Pancreas (tissue), 10 donors: ENCODE measurements around the gene PLCB1. TPM values are rescaled to one million over a fixed set of nuclear protein-coding genes. Genes with fewer than 3 reads are reported as not detected.
"Not testable (repeated sequence)": the region's sequence is repeated elsewhere in the genome, so short reads cannot be mapped to it uniquely, and the experiment has no call there.

Experiments
- ATAC-seq, 4 donors: fragments of 200-7000 bp; cut with Tn5 transposase; one replicate each; pipeline versions ENCODE4 v1.8.0 to v1.9.1; 2020; ENCODE audit warnings: mild to moderate bottlenecking in 4 of 4, moderate library complexity in 4 of 4
- DNase-seq, 6 donors: peaks; one replicate each; pipeline ENCODE4 v3.0.0-alpha.2; 2020
- FAIRE-seq: peaks from 2 replicates; lab custom pipeline; 2012; peaks lifted over from hg19 to GRCh38; lab: Jason Lieb, UNC
- H3K27ac ChIP-seq, 4 donors: fragments of 200-600 bp; sonication (generic); 1 replicate in 3 of 4; 2 replicates in 1 of 4; pipeline versions ENCODE4 v1.5.0 to v1.8.0; 2020
- H3K27me3 ChIP-seq, 4 donors: fragments of 200-600 bp; one replicate each; pipeline ENCODE4 v1.8.0; 2021
- H3K36me3 ChIP-seq, 3 donors: fragments of 200-600 bp; sonication (generic) in 1 of 3; one replicate each; pipeline versions ENCODE4 v1.5.0 to v1.8.0; 2020 to 2021
- H3K4me1 ChIP-seq, 3 donors: fragments of 200-600 bp; one replicate each; pipeline ENCODE4 v1.8.0; 2021
- H3K4me3 ChIP-seq, 4 donors: fragments of 200-600 bp; sonication (generic) in 2 of 4; one replicate each; pipeline versions ENCODE4 v1.5.0 to v1.8.0; 2020 to 2021
- H3K9me3 ChIP-seq, 4 donors: fragments of 200-600 bp; one replicate each; pipeline ENCODE4 v1.8.0; 2021
- WGBS, 2 donors: extraction: QIAGEN DNeasy Blood & Tissue Kit; methylation state at CpG; one replicate each; pipeline ENCODE4 v1.1.7; 2013; 5-methylcytosine and 5-hydroxymethylcytosine counted together
- intact Hi-C, 3 donors: fragments of 100-400 bp; cut with DNase I; formaldehyde crosslinking; loops; one replicate each; pipeline versions ENCODE4 v1.11.1 to v1.14.2; 2022
- polyA plus RNA-seq, 2 donors: library from polyadenylated mRNA; stranded (reverse); fragments of 200-250 nt; gene quantifications; one replicate each; pipeline ENCODE4 v1.2.3, GENCODE V29; 2013
- total RNA-seq, 6 donors: library from RNA; stranded (reverse); fragmentation: NEBNext Ultra II Directional in 4 of 6; extraction: Animal tissue kit (Norgen Biotek cat#: 25700) in 4 of 6; gene quantifications; one replicate each; pipeline versions ENCODE4 v1.2.1 to v1.2.4, GENCODE V29; 2021 to 2023
- TF ChIP-seq, protein P1 (sequence below), 4 donors: fragments of 200-600 bp; sonication (generic) in 3 of 4; IDR thresholded peaks; one replicate each; pipeline versions ENCODE4 v1.5.0 to v1.8.0; 2021; ENCODE audit warnings: antibody characterized with exemption in 4 of 4
- donor health status: healthy with polysubstance abuse.
- donor health status: DM: no; HTN: no; CAD: no; lungs with moderate emphysema.
- donor health status: DM: no; HTN: no; CAD: no.
- donor health status: control.
- donor health status: control.
- donor health status: Bipolar disorder and iron deficiency.
- donor health status: DM: yes; HTN: yes; CAD: no.
- donor health status: DM: no; HTN: no; CAD: no.
- donor health status: DM: no; HTN: no; CAD: no.
- donor health status: DM: yes; HTN: yes; CAD: no.

Gene PLCB1
- total and polyA plus RNA-seq, 8 donors, result 4.5 to 18.7 (median 13.7) TPM

DNA sequence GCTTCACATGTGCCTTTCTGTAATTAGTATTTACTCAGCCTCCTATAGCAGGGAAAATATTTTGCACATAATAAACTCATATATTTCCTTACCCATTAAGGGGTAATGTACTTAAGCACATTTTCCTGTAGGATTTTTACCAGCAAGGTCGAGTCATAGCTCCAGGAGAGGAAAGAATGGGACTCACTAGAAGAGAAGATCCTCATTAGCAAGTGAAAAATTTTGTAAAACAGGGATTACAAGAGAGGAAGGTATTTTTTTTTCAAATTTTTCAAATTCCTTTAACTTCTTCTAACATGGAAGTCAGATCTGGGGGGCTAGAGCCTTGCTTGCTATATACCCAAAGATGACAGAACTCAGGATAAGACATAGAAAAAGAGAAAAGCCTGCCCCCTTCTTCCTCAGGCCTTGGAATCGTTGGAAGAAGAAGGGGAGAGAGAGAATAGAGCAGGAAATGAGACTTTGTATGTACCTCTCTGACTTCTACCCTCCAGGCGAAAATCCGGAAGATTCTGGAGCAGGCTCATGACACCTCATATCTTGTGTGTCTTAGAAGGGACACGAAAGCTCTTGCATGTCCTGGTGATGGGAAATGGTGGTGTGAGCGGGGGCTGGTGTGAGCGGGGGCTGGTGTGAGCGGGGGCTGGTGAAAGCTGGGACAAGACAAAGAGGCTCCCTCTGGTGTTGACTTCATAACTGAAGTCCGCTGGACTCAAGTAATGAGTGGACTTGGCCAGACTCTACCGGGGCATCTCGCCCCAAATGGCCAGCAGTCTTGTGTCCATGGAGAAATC lies 679.9 kb downstream of the PLCB1 start:
- no peak for ATAC-seq
- H3K27me3 ChIP-seq, result no peaks in the 10 kb centered on the region
- H3K4me3 ChIP-seq, result no peak overlapping the region
- no peak overlapping the region for H3K27ac ChIP-seq
- peaks cover 18 to 19% (median 19%) of the 10 kb centered on the region in 3 donors for H3K4me1 ChIP-seq
- TF ChIP-seq, protein P1, sequence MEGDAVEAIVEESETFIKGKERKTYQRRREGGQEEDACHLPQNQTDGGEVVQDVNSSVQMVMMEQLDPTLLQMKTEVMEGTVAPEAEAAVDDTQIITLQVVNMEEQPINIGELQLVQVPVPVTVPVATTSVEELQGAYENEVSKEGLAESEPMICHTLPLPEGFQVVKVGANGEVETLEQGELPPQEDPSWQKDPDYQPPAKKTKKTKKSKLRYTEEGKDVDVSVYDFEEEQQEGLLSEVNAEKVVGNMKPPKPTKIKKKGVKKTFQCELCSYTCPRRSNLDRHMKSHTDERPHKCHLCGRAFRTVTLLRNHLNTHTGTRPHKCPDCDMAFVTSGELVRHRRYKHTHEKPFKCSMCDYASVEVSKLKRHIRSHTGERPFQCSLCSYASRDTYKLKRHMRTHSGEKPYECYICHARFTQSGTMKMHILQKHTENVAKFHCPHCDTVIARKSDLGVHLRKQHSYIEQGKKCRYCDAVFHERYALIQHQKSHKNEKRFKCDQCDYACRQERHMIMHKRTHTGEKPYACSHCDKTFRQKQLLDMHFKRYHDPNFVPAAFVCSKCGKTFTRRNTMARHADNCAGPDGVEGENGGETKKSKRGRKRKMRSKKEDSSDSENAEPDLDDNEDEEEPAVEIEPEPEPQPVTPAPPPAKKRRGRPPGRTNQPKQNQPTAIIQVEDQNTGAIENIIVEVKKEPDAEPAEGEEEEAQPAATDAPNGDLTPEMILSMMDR (IDR thresholded peaks at IDR 0.05), result no peak
- intact Hi-C loops, result no loop called here
- H3K36me3 ChIP-seq, result no peaks in the 10 kb centered on the region
- FAIRE-seq, result no peak
- WGBS, 2 donors, result 94 to 96% methylated on average over 11 of the region's 11 CpGs
- no peaks in the 10 kb centered on the region for H3K9me3 ChIP-seq
- no peak for DNase-seq

DNA sequence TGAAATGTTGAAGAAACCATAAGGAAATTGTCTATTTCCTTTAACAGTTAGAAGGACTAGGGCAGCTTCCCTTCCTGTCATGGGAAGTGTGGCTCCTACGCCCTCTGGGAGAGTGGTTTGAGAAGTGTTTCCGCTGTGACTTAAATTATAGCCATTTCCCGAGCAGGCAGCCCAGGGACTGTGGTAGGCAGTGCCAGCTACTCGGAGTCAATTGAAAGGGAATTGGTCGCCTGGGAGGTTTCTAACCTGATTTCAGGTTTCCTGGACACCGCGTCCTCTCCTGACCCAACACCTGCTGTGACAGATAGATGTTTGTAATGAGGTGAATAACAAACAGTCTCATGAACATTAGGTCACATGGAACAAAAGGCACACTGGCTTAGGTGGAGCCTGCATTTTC lies 680.8 kb downstream of the PLCB1 start:
- Histone ChIP-seq H3K36me3 (no peaks in the 10 kb centered on the region), H3K27ac (no peak overlapping the region), H3K27me3 (no peaks in the 10 kb centered on the region), H3K4me1 (peaks cover 13 to 19% (median 16%) of the 10 kb centered on the region in 3 donors), H3K9me3 (no peaks in the 10 kb centered on the region), H3K4me3 (no peak overlapping the region)
- ATAC-seq (peak in 2 of 4 donors; percentile 39 to 51), FAIRE-seq (no peak), DNase-seq (peak in 1 of 6 donors; percentile 10)
- 90 to 92% methylated on average over 7 of the region's 7 CpGs for WGBS, 2 donors
- TF ChIP-seq, protein P1 (IDR thresholded peaks at IDR 0.05), result no peak
- intact Hi-C loops, result no loop called here

GRCh38 chr20:8815208-8815607 lies 683.1 kb downstream of the PLCB1 start:
- Histone ChIP-seq H3K27me3 (no peaks in the 10 kb centered on the region), H3K4me3 (no peak overlapping the region), H3K9me3 (no peaks in the 10 kb centered on the region), H3K27ac (no peak overlapping the region), H3K4me1 (peaks cover 0 to 2% (median 0%) of the 10 kb centered on the region in 3 donors), H3K36me3 (no peaks in the 10 kb centered on the region)
- no peak for FAIRE-seq
- DNase-seq, result no peak
- WGBS, 2 donors, result 87 to 91% methylated on average over 4 of the region's 4 CpGs
- TF ChIP-seq, protein P1 (IDR thresholded peaks at IDR 0.05), result no peak
- intact Hi-C loops, result no loop called here
- no peak for ATAC-seq

- no peak for DNase-seq
- no peaks in the 10 kb centered on the region for H3K27me3 ChIP-seq
- H3K4me1 ChIP-seq, result no peaks in the 10 kb centered on the region
- TF ChIP-seq, protein P1 (IDR thresholded peaks at IDR 0.05), result no peak
- no peak for ATAC-seq
- H3K4me3 ChIP-seq, result no peak overlapping the region
- FAIRE-seq, result no peak
- no peak overlapping the region for H3K27ac ChIP-seq
- WGBS, 2 donors, result 92 to 96% methylated on average over 5 of the region's 5 CpGs
- intact Hi-C loops, result no loop called here
- H3K9me3 ChIP-seq, result no peaks in the 10 kb centered on the region
- H3K36me3 ChIP-seq, result no peaks in the 10 kb centered on the region
Observed at GRCh38 chr20:8829256-8829655, 697.2 kb downstream of the PLCB1 start.

DNA sequence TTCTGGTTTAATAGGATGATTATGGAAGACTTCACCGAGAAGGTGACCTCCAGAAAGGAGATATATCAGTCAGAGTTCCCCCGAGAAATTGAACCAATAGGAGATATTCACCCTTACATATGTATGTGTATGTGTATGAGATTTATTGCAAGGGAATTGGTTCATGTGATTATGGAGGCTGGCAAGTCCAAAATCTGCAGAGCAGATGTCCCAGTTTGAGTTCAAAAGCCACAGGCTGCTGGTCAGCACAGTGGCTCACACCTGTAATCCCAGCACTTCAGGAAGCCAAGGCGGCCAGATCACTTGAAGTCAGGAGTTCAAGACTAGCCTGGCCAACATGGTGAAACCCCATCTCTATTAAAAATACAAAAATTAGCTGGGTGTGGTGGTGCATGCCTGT lies 702.2 kb downstream of the PLCB1 start:
- H3K27ac ChIP-seq, FAIRE-seq, H3K9me3 ChIP-seq, H3K27me3 ChIP-seq, H3K4me1 ChIP-seq, H3K36me3 ChIP-seq, H3K4me3 ChIP-seq, DNase-seq, ATAC-seq, intact Hi-C loops: not testable (repeated sequence)
- 97 to 98% methylated on average over 3 of the region's 3 CpGs for WGBS, 2 donors
